Measurements from ENCODE around the gene GC. TPM values are rescaled to one million over a fixed set of nuclear protein-coding genes. Genes with fewer than 3 reads are reported as not detected.

GC gene
- total and polyA plus RNA-seq, 7 donors, result not detected

- no peak for DNase-seq
- Histone ChIP-seq H3K4me1 (no peaks in the 10 kb centered on the region), H3K36me3 (no peaks in the 10 kb centered on the region), H3K4me3 (no peak overlapping the region), H3K27ac (no peak overlapping the region), H3K27me3 (no peaks in the 10 kb centered on the region), H3K9me3 (no peaks in the 10 kb centered on the region)
- no peak for TF ChIP-seq POLR2A (IDR thresholded peaks at IDR 0.05)
- TF ChIP-seq, protein P1, sequence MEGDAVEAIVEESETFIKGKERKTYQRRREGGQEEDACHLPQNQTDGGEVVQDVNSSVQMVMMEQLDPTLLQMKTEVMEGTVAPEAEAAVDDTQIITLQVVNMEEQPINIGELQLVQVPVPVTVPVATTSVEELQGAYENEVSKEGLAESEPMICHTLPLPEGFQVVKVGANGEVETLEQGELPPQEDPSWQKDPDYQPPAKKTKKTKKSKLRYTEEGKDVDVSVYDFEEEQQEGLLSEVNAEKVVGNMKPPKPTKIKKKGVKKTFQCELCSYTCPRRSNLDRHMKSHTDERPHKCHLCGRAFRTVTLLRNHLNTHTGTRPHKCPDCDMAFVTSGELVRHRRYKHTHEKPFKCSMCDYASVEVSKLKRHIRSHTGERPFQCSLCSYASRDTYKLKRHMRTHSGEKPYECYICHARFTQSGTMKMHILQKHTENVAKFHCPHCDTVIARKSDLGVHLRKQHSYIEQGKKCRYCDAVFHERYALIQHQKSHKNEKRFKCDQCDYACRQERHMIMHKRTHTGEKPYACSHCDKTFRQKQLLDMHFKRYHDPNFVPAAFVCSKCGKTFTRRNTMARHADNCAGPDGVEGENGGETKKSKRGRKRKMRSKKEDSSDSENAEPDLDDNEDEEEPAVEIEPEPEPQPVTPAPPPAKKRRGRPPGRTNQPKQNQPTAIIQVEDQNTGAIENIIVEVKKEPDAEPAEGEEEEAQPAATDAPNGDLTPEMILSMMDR (IDR thresholded peaks at IDR 0.05), result no peak
- no peak for TF ChIP-seq EP300 (IDR thresholded peaks at IDR 0.05)
- TF ChIP-seq POLR2AphosphoS5 (IDR thresholded peaks at IDR 0.05), result no peak
- intact Hi-C loops (cut with DNase I), result no loop called here
- 72% methylated on average over 4 of the region's 4 CpGs for WGBS, 2 donors
Observed at GRCh38 chr4:71785959-71786358, 2.1 kb upstream of the GC start.

GRCh38 chr4:71784569-71785197, 804 bp upstream of the GC start:
- H3K27ac ChIP-seq, result no peak overlapping the region
- no peak for DNase-seq

DNA sequence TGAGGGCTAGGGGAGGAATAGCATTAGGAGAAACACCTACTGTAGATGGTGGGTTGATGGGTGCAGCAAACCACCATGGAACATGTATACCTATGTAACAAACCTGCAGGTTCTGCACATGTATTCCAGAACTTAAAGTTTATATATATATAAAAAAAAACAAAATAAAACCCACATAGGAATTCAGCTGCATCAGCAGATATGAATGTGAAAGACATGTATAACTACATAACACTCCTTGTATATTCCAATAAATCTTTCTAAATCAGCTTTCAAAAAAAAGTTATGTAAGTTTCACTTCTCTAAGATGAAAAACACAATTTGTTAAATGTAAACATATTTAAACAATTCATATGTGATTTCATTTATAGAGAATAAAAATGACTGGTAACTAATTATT, 6.0 kb downstream of the GC start:
- Histone ChIP-seq H3K4me1 (no peaks in the 10 kb centered on the region), H3K4me3 (no peak overlapping the region), H3K9me3 (no peaks in the 10 kb centered on the region), H3K27ac (no peak overlapping the region), H3K27me3 (no peaks in the 10 kb centered on the region), H3K36me3 (no peaks in the 10 kb centered on the region)
- no peak for TF ChIP-seq POLR2AphosphoS5 (IDR thresholded peaks at IDR 0.05)
- no peak for TF ChIP-seq EP300 (IDR thresholded peaks at IDR 0.05)
- TF ChIP-seq, protein P1 (IDR thresholded peaks at IDR 0.05), result no peak
- TF ChIP-seq POLR2A (IDR thresholded peaks at IDR 0.05), result no peak
- no peak for DNase-seq
- intact Hi-C loops (cut with DNase I), result no loop called here

More at GRCh38 chr4:71784569-71785197, 804 bp upstream of the GC start:
- Histone ChIP-seq H3K9me3 (no peaks in the 10 kb centered on the region), H3K4me3 (no peak overlapping the region), H3K4me1 (no peaks in the 10 kb centered on the region), H3K36me3 (no peaks in the 10 kb centered on the region), H3K27me3 (no peaks in the 10 kb centered on the region)
- intact Hi-C loops (cut with DNase I), result no loop called here
- no peak for TF ChIP-seq POLR2AphosphoS5 (IDR thresholded peaks at IDR 0.05)
- TF ChIP-seq, protein P1 (IDR thresholded peaks at IDR 0.05), result no peak
- TF ChIP-seq EP300 (IDR thresholded peaks at IDR 0.05), result no peak
- no peak for TF ChIP-seq POLR2A (IDR thresholded peaks at IDR 0.05)

DNA sequence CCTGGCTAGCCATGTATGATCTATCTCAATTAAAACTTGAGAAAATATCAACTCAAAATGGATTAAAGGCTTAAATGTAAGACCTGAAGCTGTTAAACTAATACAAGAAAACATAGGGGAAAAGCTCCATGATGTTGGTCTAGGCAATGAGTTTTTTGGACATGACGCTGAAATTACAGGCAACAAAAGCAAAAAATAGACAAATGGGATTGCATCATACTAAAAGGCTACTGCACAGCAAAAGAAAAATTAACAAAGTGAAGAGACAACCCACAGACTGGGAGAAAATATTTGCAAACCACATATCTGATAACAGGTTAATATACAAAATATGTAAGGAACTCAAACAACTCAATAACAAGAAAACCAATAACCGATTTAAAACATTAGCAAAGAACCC, 8.4 kb downstream of the GC start:
- TF ChIP-seq POLR2A (IDR thresholded peaks at IDR 0.05), result no peak
- no peak for TF ChIP-seq EP300 (IDR thresholded peaks at IDR 0.05)
- TF ChIP-seq, protein P1 (IDR thresholded peaks at IDR 0.05), result no peak
- TF ChIP-seq POLR2AphosphoS5 (IDR thresholded peaks at IDR 0.05), result no peak
- Histone ChIP-seq H3K4me1 (no peaks in the 10 kb centered on the region), H3K27ac (no peak overlapping the region), H3K27me3 (no peaks in the 10 kb centered on the region), H3K9me3 (no peaks in the 10 kb centered on the region), H3K4me3 (no peak overlapping the region), H3K36me3 (no peaks in the 10 kb centered on the region)
- no peak for DNase-seq
- WGBS, 2 donors, result 93 to 97% methylated on average over 2 of the region's 2 CpGs
- intact Hi-C loops (cut with DNase I), result no loop called here

DNA sequence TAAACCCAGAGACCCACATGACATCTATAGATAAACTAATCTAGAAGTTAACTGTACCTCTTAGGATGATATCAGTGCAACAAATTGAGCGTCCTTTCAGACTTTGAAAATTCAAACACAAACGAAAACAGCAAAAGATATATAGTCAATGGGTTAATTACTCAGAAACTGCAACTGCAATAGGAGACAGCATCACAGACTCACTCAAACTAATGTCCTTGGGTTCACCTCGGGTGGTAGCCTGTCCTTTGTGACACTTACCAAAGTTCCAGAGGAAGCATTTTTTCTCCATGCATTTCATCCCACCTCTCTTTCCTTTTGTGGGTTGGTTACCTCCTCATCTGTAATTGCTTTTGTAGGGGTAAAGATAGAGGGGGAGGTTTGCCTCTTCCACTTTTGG, 9.7 kb downstream of the GC start:
- no peak overlapping the region for H3K4me3 ChIP-seq
- WGBS, 2 donors, result 72 to 73% methylated on average over 3 of the region's 3 CpGs
- no peaks in the 10 kb centered on the region for H3K27me3 ChIP-seq
- no peaks in the 10 kb centered on the region for H3K36me3 ChIP-seq
- TF ChIP-seq POLR2AphosphoS5 (IDR thresholded peaks at IDR 0.05) (no peak), EP300 (IDR thresholded peaks at IDR 0.05) (no peak), POLR2A (IDR thresholded peaks at IDR 0.05) (no peak)
- TF ChIP-seq, protein P1 (IDR thresholded peaks at IDR 0.05), result no peak
- no peak for DNase-seq
- intact Hi-C loops (cut with DNase I), result no loop called here
- no peaks in the 10 kb centered on the region for H3K9me3 ChIP-seq
- H3K4me1 ChIP-seq, result no peaks in the 10 kb centered on the region
- no peak overlapping the region for H3K27ac ChIP-seq

Data from sigmoid colon (tissue), 7 donors.